Tibial nerve (tissue), 4 donors: ENCODE measurements around the gene FAM171A1.

Experiments used
- EP300 ChIP-seq, 2 donors: sonication (generic); formaldehyde crosslinking; IDR thresholded peaks; one replicate each; pipeline ENCODE4 v1.6.1; 2017; ENCODE audit warnings: antibody characterized with exemption in 2 of 2, mild to moderate bottlenecking in 1 of 2
- TF ChIP-seq, protein P1 (sequence below), 5 experiments: fragments of 200-600 bp in 3 of 5; fragments of 450-650 bp in 2 of 5; sonication (generic) in 3 of 5; IDR thresholded peaks; one replicate each; pipeline ENCODE4 v1.5.1; 2016 to 2019; ENCODE audit warnings: antibody characterized with exemption in 5 of 5, mild to moderate bottlenecking in 3 of 5, moderate library complexity in 2 of 5

DNA sequence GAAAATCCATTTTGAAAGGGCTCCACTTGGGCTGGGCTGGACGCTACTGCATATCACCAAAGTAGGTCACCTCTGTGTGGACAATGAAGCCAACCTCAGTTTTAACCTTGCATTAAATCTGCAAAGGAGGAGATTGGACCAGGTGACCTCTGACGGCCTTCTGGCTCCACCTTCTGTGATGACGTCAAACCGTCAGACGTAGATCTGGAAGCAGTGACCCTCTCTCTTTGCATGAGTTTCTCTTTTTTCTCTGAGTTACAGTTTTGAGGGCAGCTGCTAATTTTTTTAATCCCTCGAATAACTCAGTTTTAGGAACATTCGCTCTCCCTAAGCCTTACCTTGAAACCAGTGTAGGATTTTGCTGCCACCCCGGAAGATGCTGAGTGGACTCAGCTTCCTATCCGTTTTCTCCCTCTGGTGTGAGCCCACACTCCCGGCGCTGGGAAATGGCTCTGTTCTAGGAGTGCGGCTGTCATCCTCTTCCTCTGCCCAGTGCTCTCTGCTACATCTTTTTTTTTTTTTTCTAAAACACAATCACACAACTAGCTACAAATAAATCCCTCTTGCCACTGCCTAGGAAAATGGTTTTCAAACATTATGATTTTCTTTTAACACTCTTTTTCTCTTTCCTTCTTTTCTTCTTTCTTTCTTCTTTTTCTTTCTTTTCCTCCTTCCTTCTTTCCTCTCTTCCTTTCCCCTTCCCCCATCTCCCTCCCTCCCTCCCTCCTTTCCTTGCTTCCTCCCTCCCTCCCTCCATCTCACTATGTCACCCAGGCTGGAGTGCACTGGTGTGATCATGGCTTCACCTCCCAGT is 174.9 kb downstream of the FAM171A1 start:
- TF ChIP-seq, protein P1, sequence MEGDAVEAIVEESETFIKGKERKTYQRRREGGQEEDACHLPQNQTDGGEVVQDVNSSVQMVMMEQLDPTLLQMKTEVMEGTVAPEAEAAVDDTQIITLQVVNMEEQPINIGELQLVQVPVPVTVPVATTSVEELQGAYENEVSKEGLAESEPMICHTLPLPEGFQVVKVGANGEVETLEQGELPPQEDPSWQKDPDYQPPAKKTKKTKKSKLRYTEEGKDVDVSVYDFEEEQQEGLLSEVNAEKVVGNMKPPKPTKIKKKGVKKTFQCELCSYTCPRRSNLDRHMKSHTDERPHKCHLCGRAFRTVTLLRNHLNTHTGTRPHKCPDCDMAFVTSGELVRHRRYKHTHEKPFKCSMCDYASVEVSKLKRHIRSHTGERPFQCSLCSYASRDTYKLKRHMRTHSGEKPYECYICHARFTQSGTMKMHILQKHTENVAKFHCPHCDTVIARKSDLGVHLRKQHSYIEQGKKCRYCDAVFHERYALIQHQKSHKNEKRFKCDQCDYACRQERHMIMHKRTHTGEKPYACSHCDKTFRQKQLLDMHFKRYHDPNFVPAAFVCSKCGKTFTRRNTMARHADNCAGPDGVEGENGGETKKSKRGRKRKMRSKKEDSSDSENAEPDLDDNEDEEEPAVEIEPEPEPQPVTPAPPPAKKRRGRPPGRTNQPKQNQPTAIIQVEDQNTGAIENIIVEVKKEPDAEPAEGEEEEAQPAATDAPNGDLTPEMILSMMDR (IDR thresholded peaks at IDR 0.05), result no peak
- TF ChIP-seq EP300 (IDR thresholded peaks at IDR 0.05), result no peak
